Brain pericyte (primary cell): ENCODE measurements around the gene ZNF880.
"Not testable (repeated sequence)": the region's sequence is repeated elsewhere in the genome, so short reads cannot be mapped to it uniquely, and the experiment has no call there.

ENCODE experiments used
- DNase-seq: peaks from one replicate; pipeline ENCODE4 v3.0.0-alpha.2; 2012; ENCODE audit warnings: low read depth, low spot score

The ZNF880 gene

GRCh38 chr19:52369559-52370340, at the start of gene ZNF880:
TSS of gene ZNF880 (plus strand) at chr19:52369923. CDS start at chr19:52369966, 43 bp downstream.
- peak; percentile 80 for DNase-seq

- DNase-seq: no peak
These were observed 47.3 kb upstream of the ZNF880 start for GRCh38 chr19:52322429-52322828.

GRCh38 chr19:52331757-52332156, 38.0 kb upstream of the ZNF880 start:
- no peak for DNase-seq

GRCh38 chr19:52335768-52336116, 34.0 kb upstream of the ZNF880 start:
- DNase-seq: no peak

- DNase-seq: peak; percentile 31
These were observed 33.5 kb upstream of the ZNF880 start, which contains the start of gene ZNF610 for GRCh38 chr19:52336117-52336790. TSS of gene ZNF610 (plus strand) at chr19:52336243. CDS start at chr19:52349173, 12,930 bp downstream.

- no peak for DNase-seq
These were observed 32.8 kb upstream of the ZNF880 start for GRCh38 chr19:52336791-52337381.

- DNase-seq: not testable (repeated sequence)
These were observed 30.7 kb upstream of the ZNF880 start for GRCh38 chr19:52339022-52339421.

GRCh38 chr19:52343548-52343947, 26.2 kb upstream of the ZNF880 start:
- no peak for DNase-seq

GRCh38 chr19:52345162-52345561, 24.6 kb upstream of the ZNF880 start:
- DNase-seq: no peak

- DNase-seq: no peak
These were observed 18.2 kb upstream of the ZNF880 start for GRCh38 chr19:52351512-52351911.

- DNase-seq: no peak
These were observed 3.3 kb upstream of the ZNF880 start for GRCh38 chr19:52366414-52366824.

GRCh38 chr19:52370341-52370710, 603 bp downstream of the ZNF880 start:
- DNase-seq: no peak

- DNase-seq: no peak
These were observed 21.4 kb downstream of the ZNF880 start for GRCh38 chr19:52391135-52391534.

- peak; percentile 73 for DNase-seq
These were observed 27.8 kb downstream of the ZNF880 start, which contains the start of gene ZNF528 for GRCh38 chr19:52397310-52398080. TSS of gene ZNF528 (plus strand) at chr19:52397849. CDS start at chr19:52402014, 4,165 bp downstream.

GRCh38 chr19:52398081-52398441, 28.3 kb downstream of the ZNF880 start:
- no peak for DNase-seq

- DNase-seq: no peak
These were observed 40.6 kb downstream of the ZNF880 start for GRCh38 chr19:52410276-52410675.

GRCh38 chr19:52415711-52416110, 46.0 kb downstream of the ZNF880 start:
- DNase-seq: no peak

GRCh38 chr19:52428937-52429336, 59.2 kb downstream of the ZNF880 start, which contains the start of gene ZNF534:
TSS of gene ZNF534 (plus strand) at chr19:52429148. CDS start at chr19:52431475, 2,327 bp downstream.
- DNase-seq: no peak
